SKM-1 (cell line): ENCODE data around the gene TLR6.
"Not testable (repeated sequence)": the region's sequence is repeated elsewhere in the genome, so short reads cannot be mapped to it uniquely, and the experiment has no call there.

Experiments used
- DNase-seq: peaks from one replicate; lab custom pipeline; 2025; ENCODE audit not compliant: unreplicated experiment; lab: John Stamatoyannopoulos, UW

The TLR6 gene

DNA sequence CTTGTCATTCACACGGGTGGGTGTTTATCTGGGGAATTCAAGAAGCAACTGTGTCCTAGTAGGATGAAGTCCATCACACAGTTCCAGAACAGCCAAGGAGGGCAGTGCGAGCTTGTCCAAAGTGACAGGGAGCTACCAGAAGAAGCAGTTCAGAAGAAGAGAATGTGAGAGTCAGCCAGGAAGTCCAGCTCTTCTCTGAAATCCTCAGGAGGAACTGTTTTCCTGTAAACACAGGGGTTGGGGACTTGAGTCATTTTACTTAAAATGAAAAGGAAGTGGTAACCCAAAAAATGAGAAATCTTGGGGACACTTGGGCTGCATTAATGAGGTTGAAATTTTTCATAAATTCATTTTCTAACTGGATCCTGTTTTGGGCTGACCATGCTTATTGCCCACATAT lies 65.6 kb downstream of the TLR6 start:
- DNase-seq = no peak

- no peak for DNase-seq
These were observed 68.3 kb downstream of the TLR6 start for GRCh38 chr4:38788317-38788716.

GRCh38 chr4:38787693-38788092 lies 68.9 kb downstream of the TLR6 start:
- no peak for DNase-seq

- peak; percentile 79 for DNase-seq
These were observed 70.7 kb downstream of the TLR6 start for GRCh38 chr4:38785901-38786402.

GRCh38 chr4:38785041-38785790 lies 71.4 kb downstream of the TLR6 start:
- DNase-seq = no peak

DNA sequence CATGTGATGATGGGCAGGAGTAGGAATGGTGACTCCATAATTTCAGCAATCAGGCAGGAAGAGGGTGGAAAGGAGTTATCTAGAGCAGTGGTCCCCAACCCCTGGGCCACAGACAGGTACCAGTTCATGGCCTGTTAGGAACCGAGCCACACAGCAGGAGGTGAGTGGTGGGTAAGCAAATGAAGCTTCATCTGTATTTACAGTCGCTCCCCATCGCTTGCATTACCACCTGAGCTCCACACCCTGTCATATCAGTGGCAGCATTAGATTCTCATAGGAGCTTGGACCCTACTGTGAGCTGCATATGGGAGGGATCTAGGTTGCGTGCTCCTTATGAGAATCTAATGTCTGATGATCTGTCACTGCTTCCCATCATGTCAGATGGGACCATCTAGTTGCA lies 72.5 kb downstream of the TLR6 start:
- no peak for DNase-seq

- no peak for DNase-seq
These were observed 73.5 kb downstream of the TLR6 start for GRCh38 chr4:38783109-38783460.

GRCh38 chr4:38782452-38783108 lies 74.0 kb downstream of the TLR6 start, which contains the start of gene TLR10:
Gene TLR10 (minus strand): TSS chr4:38782990. CDS start chr4:38775590, 7,400 bp downstream.
- peak; percentile 69 for DNase-seq

GRCh38 chr4:38781854-38782261 lies 74.8 kb downstream of the TLR6 start:
- DNase-seq = no peak

DNA sequence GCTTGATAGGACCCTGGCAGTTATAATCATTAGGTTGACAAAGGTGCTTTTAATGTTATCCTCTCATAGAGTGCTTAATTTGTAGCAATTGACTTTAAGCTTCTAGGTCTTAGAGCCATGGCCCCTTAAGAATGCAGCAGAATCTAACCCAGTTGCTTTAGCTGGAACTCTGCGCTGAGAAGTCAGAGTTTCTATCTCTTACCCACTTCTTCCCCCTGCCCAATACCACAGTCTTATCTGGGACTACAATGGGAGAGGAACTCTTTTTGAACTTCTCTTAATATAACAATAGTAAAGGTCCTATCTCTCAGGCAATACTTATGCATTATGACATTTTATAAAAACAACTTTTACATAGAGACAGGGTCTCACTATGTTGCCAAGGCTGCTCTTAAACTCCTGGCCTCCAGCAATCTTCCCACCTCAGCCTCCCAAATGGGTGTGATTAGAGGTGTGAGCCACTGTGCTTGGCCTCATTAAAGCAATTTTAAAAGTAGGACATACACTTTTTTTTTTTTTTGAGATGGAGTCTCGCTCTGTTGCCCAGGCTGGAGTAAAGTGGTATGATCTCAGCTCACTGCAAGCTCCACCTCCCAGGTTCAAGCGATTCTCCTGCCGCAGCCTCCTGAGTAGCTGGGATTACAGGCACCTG lies 75.7 kb downstream of the TLR6 start:
- DNase-seq = no peak

DNA sequence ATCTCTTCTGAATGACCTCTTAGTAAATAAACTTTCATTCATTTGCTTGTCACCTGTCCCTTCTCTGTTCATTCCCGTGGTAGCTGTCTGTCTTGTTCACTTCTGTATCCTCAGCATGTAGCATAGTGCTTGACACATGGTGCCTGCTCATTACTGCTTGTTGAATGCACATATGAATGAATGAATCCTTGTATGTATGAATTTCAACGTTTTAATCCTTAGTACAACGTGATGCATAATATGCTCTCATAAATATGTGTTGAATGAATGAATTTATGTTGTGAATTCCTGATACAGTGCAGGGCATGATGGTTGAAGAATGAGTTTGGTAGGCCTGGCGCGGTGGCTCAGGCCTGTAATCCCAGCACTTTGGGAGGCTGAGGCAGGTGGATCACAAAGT lies 76.8 kb downstream of the TLR6 start:
- DNase-seq = no peak

- DNase-seq = not testable (repeated sequence)
These were observed 78.7 kb downstream of the TLR6 start for GRCh38 chr4:38777925-38778324.

GRCh38 chr4:38775326-38775725 lies 81.3 kb downstream of the TLR6 start:
- no peak for DNase-seq

DNA sequence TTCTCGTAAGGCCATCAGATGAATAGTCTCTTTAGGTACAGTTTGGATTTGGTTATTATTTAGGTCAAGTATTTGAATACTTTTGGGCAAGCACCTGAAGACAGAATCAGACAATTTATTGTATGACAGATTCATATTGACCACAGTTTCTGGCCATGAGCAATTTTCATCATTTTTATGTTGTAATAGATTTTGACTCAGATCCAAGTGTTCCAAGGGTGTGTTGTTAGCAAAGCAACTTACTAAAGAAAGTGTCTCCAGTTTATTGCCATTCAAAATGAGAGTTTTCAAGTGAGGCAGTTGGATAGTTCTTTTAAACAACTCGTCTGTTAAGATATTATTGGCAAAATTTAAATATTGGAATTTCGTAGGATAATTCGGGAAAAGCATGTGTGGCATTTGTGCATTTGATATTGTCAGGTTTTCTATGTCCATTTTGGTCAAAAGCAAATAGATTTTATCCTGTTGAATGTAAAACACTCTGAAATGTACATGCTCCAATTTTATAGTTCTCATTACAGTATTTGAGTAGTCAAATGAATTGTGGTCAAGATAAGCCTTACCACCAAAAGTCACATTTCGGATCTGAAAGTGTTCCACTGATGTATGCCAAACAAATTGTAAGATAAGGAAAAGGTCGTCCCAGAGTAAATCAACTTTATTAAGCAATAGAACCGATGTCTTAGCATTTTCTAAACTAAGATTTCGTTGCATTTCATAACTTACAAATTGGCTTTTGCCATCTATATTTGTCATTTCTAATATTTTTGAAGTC lies 82.2 kb downstream of the TLR6 start:
- DNase-seq = no peak
